SK-N-SH (cell line): ENCODE data around the gene RAB3GAP2. TPM values are rescaled to one million over a fixed set of nuclear protein-coding genes. Genes with fewer than 3 reads are reported as not detected.
"Not testable (repeated sequence)": the region's sequence is repeated elsewhere in the genome, so short reads cannot be mapped to it uniquely, and the experiment has no call there.

Experiments used
- CTCF ChIA-PET: fragments of 300-600, 350-600 bp; formaldehyde crosslinking; extraction: SDS; loops from one replicate; lab custom pipeline; 2021; lab: Yijun Ruan, JAX
- POLR2A ChIA-PET: fragments of 350-600 bp; sonication (Branson Sonifier 250); formaldehyde crosslinking; extraction: SDS; loops from one replicate; lab custom pipeline; 2020; ENCODE audit warnings: antibody characterized with exemption, inconsistent platforms; lab: Yijun Ruan, JAX
- DNase-seq: peaks from one replicate; pipeline ENCODE4 v3.0.0; 2012
- H2AFZ ChIP-seq: fragments of 200-600 bp; sonication (generic); 2 replicates; pipeline ENCODE4 v1.8.1; 2016; ENCODE audit warnings: antibody characterized with exemption, mild to moderate bottlenecking, low read depth
- H3F3A ChIP-seq: fragments of 200-600 bp; sonication (generic); replicated peaks from 2 replicates; pipeline ENCODE3; 2016; ENCODE audit warnings: antibody characterized with exemption, mild to moderate bottlenecking; ENCODE audit not compliant: insufficient read depth
- H3K27ac ChIP-seq, 2 experiments: fragments of 200-500 bp in 1 of 2; fragments of 200-600 bp in 1 of 2; sonication (Bioruptor generic) in 1 of 2; sonication (generic), shearing (Covaris generic) in 1 of 2; 2 replicates each; pipeline versions ENCODE4 v1.5.1 to v1.6.1; 2014 to 2016; ENCODE audit warnings: low read depth in 2 of 2, inconsistent platforms in 1 of 2, low read length in 1 of 2, mild to moderate bottlenecking in 1 of 2, mixed read lengths in 1 of 2
- H3K27me3 ChIP-seq: fragments of 200-600 bp; sonication (generic), shearing (Covaris generic); 2 replicates; pipeline ENCODE4 v1.6.1; 2016; ENCODE audit warnings: mixed run types; ENCODE audit not compliant: insufficient read depth
- H3K36me3 ChIP-seq, 2 experiments: fragments of 200-500 bp in 1 of 2; fragments of 200-600 bp in 1 of 2; sonication (Bioruptor generic) in 1 of 2; sonication (generic) in 1 of 2; replicated peaks in 1 of 2; 2 replicates each; pipeline versions ENCODE3 to v1.5.1; 2014 to 2016; ENCODE audit warnings: low read length in 1 of 2, mild to moderate bottlenecking in 1 of 2; ENCODE audit not compliant: insufficient read depth in 2 of 2, control insufficient read depth in 1 of 2
- H3K4me1 ChIP-seq, 2 experiments: fragments of 200-500 bp in 1 of 2; fragments of 200-600 bp in 1 of 2; sonication (Bioruptor generic) in 1 of 2; sonication (generic), shearing (Covaris generic) in 1 of 2; 2 replicates each; pipeline versions ENCODE4 v1.5.1 to v1.6.1; 2014 to 2016; ENCODE audit warnings: low read depth in 1 of 2, low read length in 1 of 2, mixed run types in 1 of 2; ENCODE audit not compliant: insufficient read depth in 2 of 2, control insufficient read depth in 1 of 2
- H3K4me2 ChIP-seq: fragments of 200-600 bp; sonication (generic), shearing (Covaris generic); 2 replicates; pipeline ENCODE4 v1.6.1; 2017; ENCODE audit warnings: mixed run types
- H3K4me3 ChIP-seq, 2 experiments: fragments of 200-500 bp in 1 of 2; fragments of 200-600 bp in 1 of 2; sonication (Bioruptor generic) in 1 of 2; sonication (generic), shearing (Covaris generic) in 1 of 2; 2 replicates each; pipeline versions ENCODE4 v1.5.1 to v1.8.1; 2014 to 2016; ENCODE audit warnings: low read depth in 2 of 2, inconsistent platforms in 1 of 2, low read length in 1 of 2, mild to moderate bottlenecking in 1 of 2, mixed read lengths in 1 of 2, moderate library complexity in 1 of 2
- H3K79me2 ChIP-seq: fragments of 200-600 bp; sonication (generic); 2 replicates; pipeline ENCODE4 v1.8.1; 2017; ENCODE audit warnings: mild to moderate bottlenecking; ENCODE audit not compliant: insufficient read depth
- H3K9ac ChIP-seq: fragments of 200-600 bp; sonication (generic); 2 replicates; pipeline ENCODE4 v1.6.1; 2017; ENCODE audit warnings: mixed run types
- H3K9me2 ChIP-seq: fragments of 200-600 bp; sonication (generic); 2 replicates; pipeline ENCODE4 v1.6.1; 2017; ENCODE audit warnings: mixed run types
- H3K9me3 ChIP-seq: fragments of 200-600 bp; sonication (generic); 2 replicates; pipeline ENCODE4 v1.6.1; 2017; ENCODE audit warnings: mixed run types, mild to moderate bottlenecking, moderate library complexity
- H4K20me1 ChIP-seq: fragments of 200-600 bp; sonication (generic); 2 replicates; pipeline ENCODE4 v1.6.1; 2017; ENCODE audit warnings: mild to moderate bottlenecking, mixed run types; ENCODE audit not compliant: insufficient read depth
- CHD2 ChIP-seq: fragments of 150-350 bp; IDR thresholded peaks from 2 replicates; pipeline ENCODE4 v1.6.1; 2018; ENCODE audit warnings: low read length; ENCODE audit not compliant: partially characterized antibody
- ELF1 ChIP-seq: IDR thresholded peaks from 2 replicates; pipeline ENCODE4 v1.4.0; 2012
- EZH2phosphoT487 ChIP-seq: fragments of 200-600 bp; sonication (generic); IDR thresholded peaks from 2 replicates; pipeline ENCODE4 v1.6.1; 2017; ENCODE audit warnings: low read depth, mixed run types, mild to moderate bottlenecking, antibody characterized with exemption, moderate library complexity, borderline replicate concordance
- FOSL2 ChIP-seq: IDR thresholded peaks from 2 replicates; pipeline ENCODE4 v1.4.0; 2012; ENCODE audit warnings: low read depth, mild to moderate bottlenecking, moderate library complexity, borderline replicate concordance
- FOXM1 ChIP-seq: IDR thresholded peaks from 2 replicates; pipeline ENCODE4 v1.4.0; 2012; ENCODE audit warnings: low read depth, mild to moderate bottlenecking
- MEF2A ChIP-seq: IDR thresholded peaks from 2 replicates; pipeline ENCODE4 v1.4.0; 2012; ENCODE audit warnings: low read depth, borderline replicate concordance
- MXI1 ChIP-seq: IDR thresholded peaks from 2 replicates; pipeline ENCODE4 v1.6.1; 2012; ENCODE audit warnings: mild to moderate bottlenecking, low read depth, low read length, improper control_type of control experiment
- POLR2AphosphoS5 ChIP-seq: IDR thresholded peaks from 2 replicates; pipeline ENCODE4 v1.6.1; 2012; ENCODE audit warnings: low read depth, low read length
- RAD21 ChIP-seq: IDR thresholded peaks from 2 replicates; pipeline ENCODE4 v1.6.1; 2012; ENCODE audit warnings: mild to moderate bottlenecking, low read length
- REST ChIP-seq: IDR thresholded peaks from 2 replicates; pipeline ENCODE4 v1.6.1; 2012; ENCODE audit warnings: mild to moderate bottlenecking, low read depth, low read length, moderate library complexity
- RXRA ChIP-seq: IDR thresholded peaks from 2 replicates; pipeline ENCODE4 v1.4.0; 2012; ENCODE audit warnings: low read depth, mild to moderate bottlenecking, borderline replicate concordance
- SMC3 ChIP-seq: IDR thresholded peaks from 2 replicates; pipeline ENCODE4 v1.6.1; 2012; ENCODE audit warnings: low read depth, low read length, improper control_type of control experiment
- TAF1 ChIP-seq: IDR thresholded peaks from 2 replicates; pipeline ENCODE4 v1.6.1; 2012; ENCODE audit warnings: low read depth, mild to moderate bottlenecking, low read length, moderate library complexity, borderline replicate concordance
- USF2 ChIP-seq: fragments of 150-350 bp; IDR thresholded peaks from 2 replicates; pipeline ENCODE4 v1.6.1; 2017; ENCODE audit warnings: antibody characterized with exemption, low read length, low read depth, borderline replicate concordance
- YY1 ChIP-seq: IDR thresholded peaks from 2 replicates; pipeline ENCODE4 v1.4.0; 2012; ENCODE audit warnings: low read depth, mild to moderate bottlenecking
- ZBTB33 ChIP-seq: IDR thresholded peaks from 2 replicates; pipeline ENCODE4 v1.4.0; 2012; ENCODE audit warnings: low read depth, borderline replicate concordance
- WGBS: methylation state at CpG from one replicate; pipeline ENCODE4 v1.1.6; 2017; ENCODE audit warnings: low lambda C conversion rate; 5-methylcytosine and 5-hydroxymethylcytosine counted together
- polyA plus RNA-seq, 3 experiments: library from polyadenylated mRNA; depleted of rRNA; stranded (reverse); fragments of >200 nt; gene quantifications; 2 replicates each; pipeline ENCODE4 v1.2.3, GENCODE V29; 2012

The RAB3GAP2 gene
- polyA plus RNA-seq, 1 of the 3 experiments (the other 2 are of a cell fraction) = 9.3 TPM

GRCh38 chr1:220170836-220171526 lies 101.3 kb downstream of the RAB3GAP2 start:
- WGBS = 94% methylated on average over 1 of the region's 1 CpG
- H3K4me3 ChIP-seq = no peak overlapping the region
- H4K20me1 ChIP-seq = no peaks in the 10 kb centered on the region
- no peaks in the 10 kb centered on the region for H3K27me3 ChIP-seq
- no peak overlapping the region for H2AFZ ChIP-seq
- DNase-seq = no peak
- no peaks in the 10 kb centered on the region for H3K79me2 ChIP-seq
- no peak overlapping the region for H3K4me2 ChIP-seq
- H3F3A ChIP-seq = peaks cover 6% of the 10 kb centered on the region
- peaks cover 59 to 64% of the 10 kb centered on the region in 2 experiments for H3K36me3 ChIP-seq
- H3K27ac ChIP-seq = no peak overlapping the region
- H3K9ac ChIP-seq = no peak overlapping the region
- POLR2A ChIA-PET = no interaction called here
- H3K9me2 ChIP-seq = no peaks in the 10 kb centered on the region
- CTCF ChIA-PET = no interaction called here
- TF ChIP-seq ZBTB33 = no peak
- no peak for TF ChIP-seq YY1
- TF ChIP-seq CHD2 = no peak
- no peak for TF ChIP-seq EZH2phosphoT487
- TF ChIP-seq RXRA = no peak
- no peak for TF ChIP-seq MXI1
- no peak for TF ChIP-seq FOXM1
- no peak for TF ChIP-seq ELF1
- no peak for TF ChIP-seq USF2
- no peak for TF ChIP-seq REST
- TF ChIP-seq MEF2A = no peak
- no peak for TF ChIP-seq FOSL2
- TF ChIP-seq POLR2AphosphoS5 = no peak
- TF ChIP-seq SMC3 = no peak
- no peak for TF ChIP-seq TAF1
- no peak for TF ChIP-seq RAD21
- H3K4me1 ChIP-seq = no peaks in the 10 kb centered on the region
- H3K9me3 ChIP-seq = no peaks in the 10 kb centered on the region

GRCh38 chr1:220169887-220170286 lies 102.4 kb downstream of the RAB3GAP2 start:
- H4K20me1 ChIP-seq, H3F3A ChIP-seq, H3K4me1 ChIP-seq, DNase-seq, H3K4me3 ChIP-seq, H3K27ac ChIP-seq, H3K27me3 ChIP-seq, H3K79me2 ChIP-seq, H3K9me2 ChIP-seq, H2AFZ ChIP-seq, POLR2A ChIA-PET, H3K9ac ChIP-seq, H3K4me2 ChIP-seq, H3K9me3 ChIP-seq: not testable (repeated sequence)
- CTCF ChIA-PET = interaction anchor here (1.0 kb wide), 1 partner anchor 20 kb away, joined by 3 read pairs; no protein-coding TSS in a partner anchor
- peaks cover 70% of the 10 kb centered on the region in 2 experiments for H3K36me3 ChIP-seq
- WGBS = 93% methylated on average over 4 of the region's 4 CpGs
